Osteocyte (in vitro differentiated cells): ENCODE measurements around the gene TPO. TPM values are rescaled to one million over a fixed set of nuclear protein-coding genes. Genes with fewer than 3 reads are reported as not detected.

ENCODE experiments used
- DNase-seq: peaks from one replicate; pipeline ENCODE4 v3.0.0; 2021; ENCODE audit warnings: mixed read lengths; ENCODE audit not compliant: unreplicated experiment; ENCODE audit errors: extremely low spot score
- H3K27ac Mint-ChIP-seq: one replicate; pipeline ENCODE4 v1.8.0; 2021; ENCODE audit warnings: mild to moderate bottlenecking, mixed read lengths; ENCODE audit not compliant: unreplicated experiment
- H3K27me3 Mint-ChIP-seq: one replicate; pipeline ENCODE4 v1.8.0; 2021; ENCODE audit warnings: mixed read lengths; ENCODE audit not compliant: unreplicated experiment
- H3K36me3 Mint-ChIP-seq: one replicate; pipeline ENCODE4 v1.8.0; 2021; ENCODE audit warnings: mixed read lengths; ENCODE audit not compliant: unreplicated experiment
- H3K4me1 Mint-ChIP-seq: one replicate; pipeline ENCODE4 v1.8.0; 2021; ENCODE audit warnings: mixed read lengths; ENCODE audit not compliant: unreplicated experiment
- H3K4me3 Mint-ChIP-seq: one replicate; pipeline ENCODE4 v1.8.0; 2021; ENCODE audit warnings: mild to moderate bottlenecking, moderate library complexity, mixed read lengths; ENCODE audit not compliant: unreplicated experiment
- H3K9me3 Mint-ChIP-seq: one replicate; pipeline ENCODE4 v1.8.0; 2021; ENCODE audit warnings: mixed read lengths; ENCODE audit not compliant: unreplicated experiment
- total RNA-seq: library from RNA; stranded (reverse); gene quantifications from 2 replicates; pipeline ENCODE4 v1.2.1, GENCODE V29; 2021
- TF ChIP-seq, protein P1 (sequence below): fragments of 200-600 bp; sonication (generic); IDR thresholded peaks from 2 replicates; pipeline ENCODE4 v1.5.0; 2021; ENCODE audit warnings: antibody characterized with exemption, mild to moderate bottlenecking, moderate library complexity

The TPO gene
- total RNA-seq, 1 donor from 2014 or later, result not detected

DNA sequence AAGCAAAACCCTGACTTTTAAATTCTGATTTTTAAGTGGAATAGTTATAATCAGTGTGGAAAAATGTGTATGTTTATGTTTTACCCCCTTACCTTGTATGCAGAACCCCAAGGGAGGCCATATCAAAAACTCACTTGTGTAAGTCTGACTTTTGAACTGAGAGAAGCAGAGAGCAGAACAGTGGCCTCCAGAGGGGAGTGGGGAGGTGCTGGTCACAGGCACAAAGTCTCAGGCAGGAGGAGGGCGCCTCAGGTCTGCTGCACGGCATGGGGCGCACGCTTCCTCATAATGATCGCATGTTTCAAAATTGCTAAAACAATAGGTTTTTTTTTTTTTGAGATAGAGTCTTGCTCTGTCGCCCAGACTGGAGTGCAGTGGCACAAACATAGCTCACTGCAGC is 127.8 kb downstream of the TPO start:
- Mint-ChIP-seq H3K4me1 (no peaks in the 10 kb centered on the region), H3K4me3 (no peak overlapping the region), H3K27me3 (no peaks in the 10 kb centered on the region), H3K36me3 (no peaks in the 10 kb centered on the region), H3K27ac (no peak overlapping the region), H3K9me3 (no peaks in the 10 kb centered on the region)
- no peak for DNase-seq
- TF ChIP-seq, protein P1, sequence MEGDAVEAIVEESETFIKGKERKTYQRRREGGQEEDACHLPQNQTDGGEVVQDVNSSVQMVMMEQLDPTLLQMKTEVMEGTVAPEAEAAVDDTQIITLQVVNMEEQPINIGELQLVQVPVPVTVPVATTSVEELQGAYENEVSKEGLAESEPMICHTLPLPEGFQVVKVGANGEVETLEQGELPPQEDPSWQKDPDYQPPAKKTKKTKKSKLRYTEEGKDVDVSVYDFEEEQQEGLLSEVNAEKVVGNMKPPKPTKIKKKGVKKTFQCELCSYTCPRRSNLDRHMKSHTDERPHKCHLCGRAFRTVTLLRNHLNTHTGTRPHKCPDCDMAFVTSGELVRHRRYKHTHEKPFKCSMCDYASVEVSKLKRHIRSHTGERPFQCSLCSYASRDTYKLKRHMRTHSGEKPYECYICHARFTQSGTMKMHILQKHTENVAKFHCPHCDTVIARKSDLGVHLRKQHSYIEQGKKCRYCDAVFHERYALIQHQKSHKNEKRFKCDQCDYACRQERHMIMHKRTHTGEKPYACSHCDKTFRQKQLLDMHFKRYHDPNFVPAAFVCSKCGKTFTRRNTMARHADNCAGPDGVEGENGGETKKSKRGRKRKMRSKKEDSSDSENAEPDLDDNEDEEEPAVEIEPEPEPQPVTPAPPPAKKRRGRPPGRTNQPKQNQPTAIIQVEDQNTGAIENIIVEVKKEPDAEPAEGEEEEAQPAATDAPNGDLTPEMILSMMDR, result no peak

DNA sequence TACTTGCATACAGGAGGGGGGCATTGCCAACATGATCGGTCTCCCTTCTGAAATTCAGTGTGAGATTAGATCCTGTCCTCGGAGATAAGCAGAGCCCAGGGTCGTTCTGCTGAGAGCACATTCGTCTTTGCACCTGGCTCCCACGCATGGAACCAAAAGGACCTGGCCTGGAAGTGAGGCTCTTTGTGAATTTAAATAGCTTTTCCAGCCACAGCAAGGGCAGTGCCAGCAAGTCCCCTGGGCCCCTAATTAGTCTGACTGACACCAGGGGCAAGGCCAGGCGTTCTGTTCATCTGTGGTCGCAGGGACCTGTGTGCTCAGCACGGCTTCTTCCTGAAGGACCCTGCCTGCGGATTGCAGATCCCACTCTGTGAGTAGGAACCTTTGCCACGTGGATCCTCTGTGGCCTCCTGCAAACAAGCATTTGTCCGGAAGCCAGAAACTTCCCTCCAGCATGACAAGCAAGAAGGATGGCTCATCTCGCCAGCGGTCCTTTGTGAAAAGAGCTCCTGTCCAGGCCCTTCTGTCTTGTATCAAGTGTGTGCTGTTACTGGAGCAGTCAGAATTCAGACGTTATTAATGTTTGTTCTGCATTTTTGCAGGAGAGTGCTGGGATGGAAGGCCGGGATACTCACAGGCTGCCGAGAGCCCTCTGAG is 128.7 kb downstream of the TPO start:
- TF ChIP-seq, protein P1, result no peak
- Mint-ChIP-seq H3K36me3 (no peaks in the 10 kb centered on the region), H3K9me3 (no peaks in the 10 kb centered on the region), H3K4me3 (no peak overlapping the region), H3K27ac (no peak overlapping the region), H3K27me3 (no peaks in the 10 kb centered on the region), H3K4me1 (no peaks in the 10 kb centered on the region)
- no peak for DNase-seq

DNA sequence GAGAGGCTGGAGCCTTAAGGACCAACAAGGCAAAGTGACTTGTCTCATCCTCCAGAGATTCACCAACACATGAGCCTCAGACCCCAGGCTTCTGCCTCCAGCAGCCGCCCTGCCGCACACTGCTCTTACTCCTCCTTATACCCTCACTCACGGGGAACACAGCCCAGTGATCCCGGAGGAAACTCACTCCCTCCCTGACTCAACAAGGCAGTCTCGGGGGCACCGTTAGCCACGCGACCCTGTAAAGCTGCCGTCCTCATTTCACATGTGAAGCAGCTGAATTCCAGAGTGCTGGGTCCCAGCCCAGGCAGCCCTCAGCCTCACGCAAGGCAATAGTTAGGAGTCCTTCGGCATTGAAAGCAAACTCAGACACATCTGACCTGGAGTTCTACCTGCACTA is 129.7 kb downstream of the TPO start:
- DNase-seq, result peak; percentile 77
- Mint-ChIP-seq H3K9me3 (no peaks in the 10 kb centered on the region), H3K27ac (no peak overlapping the region), H3K27me3 (peaks cover 3% of the 10 kb centered on the region), H3K4me3 (no peak overlapping the region), H3K4me1 (no peaks in the 10 kb centered on the region), H3K36me3 (no peaks in the 10 kb centered on the region)
- TF ChIP-seq, protein P1, result no peak

DNA sequence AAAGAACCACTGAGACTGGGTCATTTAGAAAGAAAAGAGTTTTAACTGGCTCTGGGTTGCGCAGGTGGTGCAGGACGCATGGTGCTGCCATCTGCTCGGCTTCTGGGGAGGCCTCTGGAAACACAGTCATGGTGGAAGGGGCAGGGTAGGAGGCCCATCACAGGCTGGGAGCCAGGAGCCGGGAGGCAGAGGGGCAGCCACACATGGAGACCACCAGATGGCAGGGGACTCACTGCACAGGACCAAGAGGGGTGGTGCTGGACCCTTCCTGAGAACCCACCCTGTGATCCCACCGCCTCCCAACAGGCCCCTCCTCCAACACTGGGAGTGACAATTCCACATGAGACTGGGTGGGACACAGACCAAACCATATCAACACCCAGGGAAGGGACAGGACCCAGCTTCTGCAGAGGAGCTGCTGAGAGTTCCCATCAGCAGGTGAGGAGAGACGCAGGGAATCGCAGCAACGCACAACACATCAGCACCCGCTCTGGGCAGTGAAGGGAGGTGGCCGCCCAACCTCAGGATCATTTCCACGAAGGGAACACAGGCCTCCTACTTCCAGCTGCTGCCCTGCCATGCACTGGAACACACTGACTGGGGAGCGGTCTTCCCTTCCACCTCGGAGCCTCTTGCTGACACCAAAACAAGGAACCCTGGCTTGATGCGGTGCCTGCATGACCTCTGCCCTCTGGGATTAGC is 130.7 kb downstream of the TPO start:
- H3K4me3 Mint-ChIP-seq, result no peak overlapping the region
- H3K9me3 Mint-ChIP-seq, result no peaks in the 10 kb centered on the region
- TF ChIP-seq, protein P1, result no peak
- no peaks in the 10 kb centered on the region for H3K4me1 Mint-ChIP-seq
- no peaks in the 10 kb centered on the region for H3K36me3 Mint-ChIP-seq
- no peak for DNase-seq
- peaks cover 3% of the 10 kb centered on the region for H3K27me3 Mint-ChIP-seq
- H3K27ac Mint-ChIP-seq, result no peak overlapping the region

DNA sequence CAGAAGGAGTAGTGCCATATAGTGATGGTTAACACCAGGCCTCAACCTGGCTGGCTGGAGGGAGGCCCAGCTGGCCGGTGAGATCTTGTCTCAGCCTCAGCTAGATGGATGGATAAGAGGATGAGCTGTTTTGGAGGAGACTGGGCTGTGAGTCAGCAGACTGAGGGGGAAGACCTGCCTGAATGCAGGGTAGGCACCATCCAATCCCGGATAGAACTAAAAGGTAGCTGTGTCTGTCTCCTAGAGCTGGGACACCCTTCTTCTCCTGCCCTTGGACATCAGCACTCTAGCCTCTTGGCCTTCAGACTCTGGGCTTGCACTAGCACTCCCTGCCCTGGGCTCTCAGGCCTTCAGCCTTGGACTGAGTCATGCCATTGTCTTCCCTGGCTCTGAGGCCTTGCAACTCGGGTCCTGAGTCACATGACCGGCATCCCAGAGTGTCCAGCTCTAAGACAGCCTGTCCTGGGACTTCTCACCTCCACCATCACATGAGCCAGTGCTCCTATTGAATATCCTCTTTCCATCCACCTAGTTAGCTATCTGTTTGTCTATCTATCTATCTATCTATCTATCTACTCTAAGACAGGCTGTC is 131.3 kb downstream of the TPO start:
- Mint-ChIP-seq H3K27me3 (peaks cover 3% of the 10 kb centered on the region), H3K4me3 (no peak overlapping the region), H3K4me1 (no peaks in the 10 kb centered on the region), H3K9me3 (no peaks in the 10 kb centered on the region), H3K36me3 (no peaks in the 10 kb centered on the region), H3K27ac (no peak overlapping the region)
- TF ChIP-seq, protein P1, result no peak
- no peak for DNase-seq
